UCSD-AML1 (cell line): Measurements from ENCODE around the gene SEC31A.

Experiments used
- DNase-seq: peaks from one replicate; lab custom pipeline; 2025; ENCODE audit not compliant: unreplicated experiment; lab: John Stamatoyannopoulos, UW

The SEC31A gene

GRCh38 chr4:82776925-82777542 lies 113.9 kb downstream of the SEC31A start:
- DNase-seq, result no peak

GRCh38 chr4:82775243-82775642 lies 115.7 kb downstream of the SEC31A start:
- no peak for DNase-seq

- DNase-seq, result no peak
Measured at GRCh38 chr4:82774711-82775171, 116.2 kb downstream of the SEC31A start.

GRCh38 chr4:82773057-82773456 lies 117.9 kb downstream of the SEC31A start:
- no peak for DNase-seq

GRCh38 chr4:82770607-82771006 lies 120.3 kb downstream of the SEC31A start:
- DNase-seq, result no peak
